Right kidney (tissue), 1 donor: ENCODE data around the gene NHLH2.

Experiments
- DNase-seq: peaks from one replicate; pipeline ENCODE4 v3.0.0-alpha.2; 2016

Gene NHLH2

GRCh38 chr1:115838431-115839028, 2.4 kb downstream of the NHLH2 start:
- DNase-seq, result peak; percentile 78

- DNase-seq, result peak; percentile 76
These were observed 3.0 kb downstream of the NHLH2 start for GRCh38 chr1:115837740-115838421.

- DNase-seq, result no peak
These were observed 3.6 kb downstream of the NHLH2 start for GRCh38 chr1:115837341-115837739.

- DNase-seq, result no peak
These were observed 7.1 kb downstream of the NHLH2 start for GRCh38 chr1:115833856-115834255.

- DNase-seq, result no peak
These were observed 8.3 kb downstream of the NHLH2 start for GRCh38 chr1:115832651-115833050.

GRCh38 chr1:115830963-115831362, 10.0 kb downstream of the NHLH2 start:
- no peak for DNase-seq

GRCh38 chr1:115829947-115830346, 11.0 kb downstream of the NHLH2 start:
- DNase-seq, result no peak

GRCh38 chr1:115829023-115829674, 11.8 kb downstream of the NHLH2 start:
- DNase-seq, result peak; percentile 45

- DNase-seq, result peak; percentile 73
These were observed 12.6 kb downstream of the NHLH2 start for GRCh38 chr1:115828101-115829022.

- no peak for DNase-seq
These were observed 13.4 kb downstream of the NHLH2 start for GRCh38 chr1:115827452-115828044.

- no peak for DNase-seq
These were observed 14.3 kb downstream of the NHLH2 start for GRCh38 chr1:115826628-115827027.

GRCh38 chr1:115822117-115822516, 18.8 kb downstream of the NHLH2 start:
- no peak for DNase-seq

- DNase-seq, result no peak
These were observed 25.2 kb downstream of the NHLH2 start for GRCh38 chr1:115815694-115816093.

GRCh38 chr1:115814685-115815398, 26.1 kb downstream of the NHLH2 start:
- DNase-seq, result no peak

GRCh38 chr1:115813727-115814126, 27.2 kb downstream of the NHLH2 start:
- no peak for DNase-seq

- DNase-seq, result no peak
These were observed 29.6 kb downstream of the NHLH2 start for GRCh38 chr1:115811140-115811828.

GRCh38 chr1:115810609-115811008, 30.3 kb downstream of the NHLH2 start:
- no peak for DNase-seq

GRCh38 chr1:115809847-115810246, 31.1 kb downstream of the NHLH2 start:
- no peak for DNase-seq

GRCh38 chr1:115809076-115809475, 31.9 kb downstream of the NHLH2 start:
- no peak for DNase-seq

- peak; percentile 17 for DNase-seq
These were observed 33.2 kb downstream of the NHLH2 start for GRCh38 chr1:115807723-115808122.

- no peak for DNase-seq
These were observed 35.3 kb downstream of the NHLH2 start for GRCh38 chr1:115805597-115805996.
